OCI-LY1 (cell line): ENCODE data around the gene SPSB4.

Experiments
- H2AFZ ChIP-seq: fragments of 200-600 bp; sonication (generic), shearing (Covaris generic); 2 replicates; pipeline ENCODE4 v1.6.0; 2014; ENCODE audit warnings: antibody characterized with exemption, mild to moderate bottlenecking, low read length
- H3F3A ChIP-seq: fragments of 200-600 bp; sonication (generic), shearing (Covaris generic); 2 replicates; pipeline ENCODE4 v1.6.0; 2014; ENCODE audit warnings: mild to moderate bottlenecking, antibody characterized with exemption, low read length, moderate library complexity; ENCODE audit not compliant: insufficient read depth
- H3K27ac ChIP-seq: fragments of 200-600 bp; sonication (generic); 2 replicates; pipeline ENCODE4 v1.5.1; 2014; ENCODE audit warnings: low read length, mixed run types, mild to moderate bottlenecking, low read depth; ENCODE audit not compliant: poor library complexity, severe bottlenecking
- H3K27me3 ChIP-seq: fragments of 200-600 bp; sonication (generic); 2 replicates; pipeline ENCODE4 v1.6.0; 2014; ENCODE audit warnings: antibody characterized with exemption, mild to moderate bottlenecking, low read length, moderate library complexity; ENCODE audit not compliant: insufficient read depth
- H3K36me3 ChIP-seq: fragments of 200-600 bp; sonication (generic); 2 replicates; pipeline ENCODE4 v1.6.1; 2014; ENCODE audit warnings: mild to moderate bottlenecking, antibody characterized with exemption, low read length, moderate library complexity, mixed read lengths; ENCODE audit not compliant: insufficient read depth
- H3K4me1 ChIP-seq: fragments of 200-600 bp; sonication (generic); 2 replicates; pipeline ENCODE4 v1.5.1; 2014; ENCODE audit warnings: mild to moderate bottlenecking, low read length, moderate library complexity; ENCODE audit not compliant: insufficient read depth, severe bottlenecking
- H3K4me2 ChIP-seq: fragments of 200-600 bp; sonication (generic), shearing (Covaris generic); 2 replicates; pipeline ENCODE4 v1.6.1; 2014; ENCODE audit warnings: low read length
- H3K4me3 ChIP-seq: fragments of 200-600 bp; sonication (generic); 2 replicates; pipeline ENCODE4 v1.5.1; 2014; ENCODE audit warnings: low read length, low read depth, mild to moderate bottlenecking, mixed read lengths; ENCODE audit not compliant: poor library complexity, severe bottlenecking
- H3K79me2 ChIP-seq: fragments of 200-600 bp; shearing (Covaris generic); 2 replicates; pipeline ENCODE4 v1.6.1; 2016; ENCODE audit warnings: mixed run types, low read length, mixed read lengths; ENCODE audit not compliant: insufficient read depth
- H3K9ac ChIP-seq: fragments of 200-600 bp; sonication (generic), shearing (Covaris generic); 2 replicates; pipeline ENCODE4 v1.6.1; 2014; ENCODE audit warnings: mild to moderate bottlenecking, low read length, mixed read lengths
- H3K9me2 ChIP-seq: fragments of 200-600 bp; sonication (generic), shearing (Covaris generic); 2 replicates; pipeline ENCODE4 v1.6.1; 2014; ENCODE audit warnings: low read depth, mild to moderate bottlenecking, low read length, mixed read lengths
- H3K9me3 ChIP-seq: fragments of 200-600 bp; shearing (Covaris generic); 2 replicates; pipeline ENCODE4 v1.6.1; 2014; ENCODE audit warnings: low read length, mixed read lengths
- H4K20me1 ChIP-seq: fragments of 200-600 bp; sonication (generic), shearing (Covaris generic); 2 replicates; pipeline ENCODE4 v1.6.0; 2016; ENCODE audit warnings: mild to moderate bottlenecking, low read length; ENCODE audit not compliant: insufficient read depth
- CTCF ChIP-seq: fragments of 200-600 bp; sonication (generic), shearing (Covaris generic); IDR thresholded peaks from 2 replicates; pipeline ENCODE4 v1.5.1; 2017; ENCODE audit warnings: mild to moderate bottlenecking, antibody characterized with exemption, low read length, moderate library complexity, mixed read lengths
- EZH2 ChIP-seq: fragments of 200-600 bp; sonication (generic), shearing (Covaris generic); IDR thresholded peaks from 2 replicates; pipeline ENCODE4 v1.8.0; 2017; ENCODE audit warnings: borderline replicate concordance, mixed run types, mild to moderate bottlenecking, antibody characterized with exemption, low read length, moderate library complexity, mixed read lengths

The SPSB4 gene

GRCh38 chr3:141020143-141020830 lies 30.9 kb upstream of the SPSB4 start:
- TF ChIP-seq EZH2 (no peak), CTCF (no peak)
- no peaks in the 10 kb centered on the region for H3F3A ChIP-seq
- no peaks in the 10 kb centered on the region for H3K79me2 ChIP-seq
- H3K36me3 ChIP-seq = no peaks in the 10 kb centered on the region
- no peaks in the 10 kb centered on the region for H3K27me3 ChIP-seq
- no peaks in the 10 kb centered on the region for H3K9me2 ChIP-seq
- H3K9me3 ChIP-seq = no peaks in the 10 kb centered on the region
- H3K27ac ChIP-seq = no peak overlapping the region
- no peak overlapping the region for H3K4me3 ChIP-seq
- H3K4me1 ChIP-seq = no peaks in the 10 kb centered on the region
- no peaks in the 10 kb centered on the region for H4K20me1 ChIP-seq
- H3K4me2 ChIP-seq = no peak overlapping the region
- no peak overlapping the region for H2AFZ ChIP-seq
- H3K9ac ChIP-seq = no peak overlapping the region

GRCh38 chr3:141021261-141021660 lies 29.9 kb upstream of the SPSB4 start:
- H2AFZ ChIP-seq = no peak overlapping the region
- H3K9me3 ChIP-seq = no peaks in the 10 kb centered on the region
- H3K9me2 ChIP-seq = no peaks in the 10 kb centered on the region
- no peak overlapping the region for H3K9ac ChIP-seq
- no peaks in the 10 kb centered on the region for H3K36me3 ChIP-seq
- no peaks in the 10 kb centered on the region for H3K79me2 ChIP-seq
- no peak overlapping the region for H3K4me3 ChIP-seq
- TF ChIP-seq CTCF (no peak), EZH2 (no peak)
- H3K27me3 ChIP-seq = no peaks in the 10 kb centered on the region
- H4K20me1 ChIP-seq = no peaks in the 10 kb centered on the region
- no peak overlapping the region for H3K27ac ChIP-seq
- H3K4me1 ChIP-seq = no peaks in the 10 kb centered on the region
- H3F3A ChIP-seq = no peaks in the 10 kb centered on the region
- H3K4me2 ChIP-seq = no peak overlapping the region

DNA sequence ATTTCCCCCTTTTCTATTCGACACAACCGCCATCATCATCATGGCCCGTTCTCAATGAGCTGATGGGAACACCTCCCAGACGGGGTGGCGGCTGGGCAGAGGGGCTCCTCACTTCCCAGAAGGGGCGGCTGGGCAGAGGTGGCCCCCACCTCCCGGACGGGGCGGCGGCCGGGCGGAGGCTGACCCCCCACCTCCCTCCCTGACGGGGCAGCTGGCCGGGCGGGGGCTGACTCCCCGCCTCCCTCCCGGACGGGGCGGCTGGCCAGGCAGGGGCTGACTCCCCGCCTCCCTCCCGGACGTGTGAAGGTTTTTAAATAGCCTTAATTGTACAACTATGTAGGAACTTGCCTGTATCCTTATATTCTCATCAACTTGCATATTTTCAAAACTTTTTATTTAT lies 20.9 kb upstream of the SPSB4 start:
- TF ChIP-seq EZH2 = no peak
- Histone ChIP-seq H2AFZ (no peak overlapping the region), H3K9ac (no peak overlapping the region), H3K27me3 (no peaks in the 10 kb centered on the region), H3K36me3 (no peaks in the 10 kb centered on the region; the same call in 1 of the 2 replicates), H3K79me2 (no peaks in the 10 kb centered on the region), H3K4me2 (no peak overlapping the region), H3K4me1 (no peaks in the 10 kb centered on the region), H3F3A (no peaks in the 10 kb centered on the region), H3K27ac (no peak overlapping the region), H3K9me2 (no peaks in the 10 kb centered on the region), H3K4me3 (no peak overlapping the region), H3K9me3 (peaks cover 4% of the 10 kb centered on the region; the same call in 1 of the 2 replicates), H4K20me1 (no peaks in the 10 kb centered on the region)

- no peak overlapping the region for H3K27ac ChIP-seq
- no peak overlapping the region for H2AFZ ChIP-seq
- no peaks in the 10 kb centered on the region for H3K79me2 ChIP-seq
- no peaks in the 10 kb centered on the region for H3K27me3 ChIP-seq
- H3K9ac ChIP-seq = no peak overlapping the region
- no peak overlapping the region for H3K4me2 ChIP-seq
- TF ChIP-seq CTCF (no peak), EZH2 (no peak)
- no peaks in the 10 kb centered on the region for H3K4me1 ChIP-seq
- H3K4me3 ChIP-seq = no peak overlapping the region
- H3K9me3 ChIP-seq = no peaks in the 10 kb centered on the region
- no peaks in the 10 kb centered on the region for H3F3A ChIP-seq
- no peaks in the 10 kb centered on the region for H4K20me1 ChIP-seq
- H3K36me3 ChIP-seq = no peaks in the 10 kb centered on the region
- no peaks in the 10 kb centered on the region for H3K9me2 ChIP-seq
Measured at GRCh38 chr3:141039589-141039988, 11.6 kb upstream of the SPSB4 start.
